Body of pancreas (tissue), 4 donors: ENCODE results near the gene TRPM5.

ENCODE experiments used
- POLR2A ChIP-seq, 3 donors: fragments of 450-650 bp; IDR thresholded peaks; one replicate each; pipeline ENCODE4 v1.6.1; 2016; ENCODE audit warnings: antibody characterized with exemption in 3 of 3, mild to moderate bottlenecking in 2 of 3
- TF ChIP-seq, protein P1 (sequence below), 7 experiments: fragments of 450-650 bp in 4 of 7; fragments of 200-600 bp in 3 of 7; sonication (generic) in 3 of 7; IDR thresholded peaks; one replicate each; pipeline ENCODE4 v1.5.1; 2016 to 2019; ENCODE audit warnings: antibody characterized with exemption in 7 of 7

DNA sequence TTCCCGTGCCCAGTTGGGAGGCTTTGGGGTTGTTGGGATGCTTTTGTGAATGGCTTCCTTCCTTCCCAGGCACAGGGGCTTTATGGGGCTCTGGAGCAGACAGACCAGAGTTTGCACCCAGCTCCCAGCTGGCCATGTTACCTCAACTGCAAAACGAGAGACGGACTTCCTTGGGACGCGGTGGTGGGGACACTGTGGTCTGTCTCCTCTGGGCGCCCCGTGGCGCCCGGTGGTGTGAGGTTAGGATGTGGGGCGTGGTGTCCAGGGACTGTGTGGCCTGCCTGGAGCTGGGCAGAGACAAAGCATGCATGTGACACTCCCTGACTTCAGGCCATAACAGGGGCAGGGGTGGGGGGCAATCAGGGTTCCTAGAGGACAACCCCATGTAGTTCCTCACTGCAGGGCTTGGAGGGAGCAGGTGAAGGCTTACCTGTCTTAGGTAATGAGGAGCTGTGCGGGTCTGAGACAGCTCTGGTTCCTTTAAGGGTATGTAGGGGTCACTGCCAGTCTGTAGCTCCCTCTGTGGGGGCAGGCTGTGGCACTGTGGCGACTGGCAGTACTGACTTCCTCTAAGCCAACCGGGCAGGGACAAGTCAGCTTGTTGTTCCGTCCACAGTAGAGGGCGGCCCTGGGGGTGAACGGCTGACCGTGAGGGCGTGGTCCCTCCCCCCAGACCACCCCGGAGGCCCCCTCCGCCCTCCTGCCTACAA, 14.9 kb upstream of the TRPM5 start:
- TF ChIP-seq, protein P1, sequence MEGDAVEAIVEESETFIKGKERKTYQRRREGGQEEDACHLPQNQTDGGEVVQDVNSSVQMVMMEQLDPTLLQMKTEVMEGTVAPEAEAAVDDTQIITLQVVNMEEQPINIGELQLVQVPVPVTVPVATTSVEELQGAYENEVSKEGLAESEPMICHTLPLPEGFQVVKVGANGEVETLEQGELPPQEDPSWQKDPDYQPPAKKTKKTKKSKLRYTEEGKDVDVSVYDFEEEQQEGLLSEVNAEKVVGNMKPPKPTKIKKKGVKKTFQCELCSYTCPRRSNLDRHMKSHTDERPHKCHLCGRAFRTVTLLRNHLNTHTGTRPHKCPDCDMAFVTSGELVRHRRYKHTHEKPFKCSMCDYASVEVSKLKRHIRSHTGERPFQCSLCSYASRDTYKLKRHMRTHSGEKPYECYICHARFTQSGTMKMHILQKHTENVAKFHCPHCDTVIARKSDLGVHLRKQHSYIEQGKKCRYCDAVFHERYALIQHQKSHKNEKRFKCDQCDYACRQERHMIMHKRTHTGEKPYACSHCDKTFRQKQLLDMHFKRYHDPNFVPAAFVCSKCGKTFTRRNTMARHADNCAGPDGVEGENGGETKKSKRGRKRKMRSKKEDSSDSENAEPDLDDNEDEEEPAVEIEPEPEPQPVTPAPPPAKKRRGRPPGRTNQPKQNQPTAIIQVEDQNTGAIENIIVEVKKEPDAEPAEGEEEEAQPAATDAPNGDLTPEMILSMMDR (IDR thresholded peaks at IDR 0.05), result no peak
- no peak for TF ChIP-seq POLR2A (IDR thresholded peaks at IDR 0.05)
